Forelimb muscle (tissue), 1 donor: Measurements from ENCODE around the gene MSI2. TPM values are rescaled to one million over a fixed set of nuclear protein-coding genes. Genes with fewer than 3 reads are reported as not detected.

Experiments
- polyA plus RNA-seq: library from polyadenylated mRNA; unstranded; fragments of 120-200 nt; gene quantifications from one replicate; pipeline ENCODE4 v1.2.1, GENCODE V29; 2013; ENCODE audit not compliant: insufficient read length

MSI2 gene
- polyA plus RNA-seq, 1 donor = 31.6 TPM

Other genes starting within 250 kb of the MSI2 start
- 86.3 TPM for gene AKAP1, start 171.3 kb upstream of the MSI2 start, polyA plus RNA-seq